Measurements from ENCODE around the gene MRPS27.
A peak's percentile ranks its signal among the peaks of the same experiment; 100 is the strongest.

Gene MRPS27

GRCh38 chr5:72291601-72292000 is 28.4 kb downstream of the MRPS27 start:
- Mint-ChIP-seq H3K4me3 (no peak overlapping the region), H3K36me3 (peaks cover 42 to 69% of the 10 kb centered on the region in 2 donors)
- ATAC-seq (replicated peaks), result no peak

GRCh38 chr5:72290356-72291133 is 29.5 kb downstream of the MRPS27 start:
- Mint-ChIP-seq H3K36me3 (peaks cover 37 to 66% of the 10 kb centered on the region in 2 donors), H3K4me1 (peaks cover 24 to 50% of the 10 kb centered on the region in 2 donors), H3K27ac (peak overlapping the region; percentile 9), H3K4me3 (no peak overlapping the region), H3K9me3 (no peaks in the 10 kb centered on the region), H3K27me3 (no peaks in the 10 kb centered on the region)
- DNase-seq, result no peak
- peak; percentile 76 to 84 for ATAC-seq (replicated peaks)

More at GRCh38 chr5:72291601-72292000, 28.4 kb downstream of the MRPS27 start:
- Mint-ChIP-seq H3K4me1 (peaks cover 28 to 50% of the 10 kb centered on the region in 2 donors), H3K9me3 (no peaks in the 10 kb centered on the region), H3K27ac (no peak overlapping the region), H3K27me3 (no peaks in the 10 kb centered on the region)
- DNase-seq, result no peak

GRCh38 chr5:72288924-72289323 is 31.1 kb downstream of the MRPS27 start:
- H3K27ac Mint-ChIP-seq, result peak overlapping the region; percentile 51
- no peak overlapping the region for H3K4me3 Mint-ChIP-seq
- H3K9me3 Mint-ChIP-seq, result no peaks in the 10 kb centered on the region
- DNase-seq, result no peak
- peaks cover 30 to 56% of the 10 kb centered on the region in 2 donors for H3K36me3 Mint-ChIP-seq
- ATAC-seq (replicated peaks), result no peak
- H3K27me3 Mint-ChIP-seq, result no peaks in the 10 kb centered on the region
- H3K4me1 Mint-ChIP-seq, result peaks cover 27 to 49% of the 10 kb centered on the region in 2 donors

- Mint-ChIP-seq H3K36me3 (peaks cover 32 to 53% of the 10 kb centered on the region in 2 donors), H3K9me3 (no peaks in the 10 kb centered on the region), H3K27me3 (no peaks in the 10 kb centered on the region), H3K27ac (no peak overlapping the region), H3K4me3 (no peak overlapping the region), H3K4me1 (peaks cover 19 to 39% of the 10 kb centered on the region in 2 donors)
- ATAC-seq (replicated peaks), result no peak
- no peak for DNase-seq
Measured at GRCh38 chr5:72286798-72287197, 33.2 kb downstream of the MRPS27 start.

- H3K4me1 Mint-ChIP-seq, result peaks cover 18 to 39% of the 10 kb centered on the region in 2 donors
- no peak overlapping the region for H3K4me3 Mint-ChIP-seq
- no peaks in the 10 kb centered on the region for H3K27me3 Mint-ChIP-seq
- peaks cover 35 to 60% of the 10 kb centered on the region in 2 donors for H3K36me3 Mint-ChIP-seq
- no peaks in the 10 kb centered on the region for H3K9me3 Mint-ChIP-seq
- DNase-seq (no peak), ATAC-seq (replicated peaks) (no peak)
- H3K27ac Mint-ChIP-seq, result no peak overlapping the region
Measured at GRCh38 chr5:72285424-72285821, 34.6 kb downstream of the MRPS27 start.

GRCh38 chr5:72284559-72285423 is 35.2 kb downstream of the MRPS27 start:
- ATAC-seq (replicated peaks) (peak; percentile 38 to 61), DNase-seq (no peak)
- H3K27ac Mint-ChIP-seq, result no peak overlapping the region
- H3K4me3 Mint-ChIP-seq, result no peak overlapping the region
- no peaks in the 10 kb centered on the region for H3K27me3 Mint-ChIP-seq
- no peaks in the 10 kb centered on the region for H3K9me3 Mint-ChIP-seq
- H3K4me1 Mint-ChIP-seq, result peaks cover 12 to 33% of the 10 kb centered on the region in 2 donors
- H3K36me3 Mint-ChIP-seq, result peaks cover 33 to 54% of the 10 kb centered on the region in 2 donors

GRCh38 chr5:72283358-72283757 is 36.7 kb downstream of the MRPS27 start:
- peaks cover 10 to 23% of the 10 kb centered on the region in 2 donors for H3K4me1 Mint-ChIP-seq
- H3K9me3 Mint-ChIP-seq, result no peaks in the 10 kb centered on the region
- DNase-seq, result no peak
- no peak overlapping the region for H3K4me3 Mint-ChIP-seq
- H3K27me3 Mint-ChIP-seq, result no peaks in the 10 kb centered on the region
- H3K27ac Mint-ChIP-seq, result no peak overlapping the region
- ATAC-seq (replicated peaks), result no peak
- peaks cover 28 to 54% of the 10 kb centered on the region in 2 donors for H3K36me3 Mint-ChIP-seq

- H3K4me1 Mint-ChIP-seq, result peaks cover 10 to 23% of the 10 kb centered on the region in 2 donors
- ATAC-seq (replicated peaks), result no peak
- H3K27ac Mint-ChIP-seq, result no peak overlapping the region
- DNase-seq, result no peak
- no peaks in the 10 kb centered on the region for H3K9me3 Mint-ChIP-seq
- peaks cover 29 to 56% of the 10 kb centered on the region in 2 donors for H3K36me3 Mint-ChIP-seq
- H3K27me3 Mint-ChIP-seq, result no peaks in the 10 kb centered on the region
- no peak overlapping the region for H3K4me3 Mint-ChIP-seq
Measured at GRCh38 chr5:72282878-72283277, 37.2 kb downstream of the MRPS27 start.

- H3K4me3 Mint-ChIP-seq, result no peak overlapping the region
Measured at GRCh38 chr5:72281764-72282499, 38.1 kb downstream of the MRPS27 start.

GRCh38 chr5:72281430-72281763 is 38.6 kb downstream of the MRPS27 start:
- H3K4me1 Mint-ChIP-seq, result peaks cover 11 to 23% of the 10 kb centered on the region in 2 donors
- no peak overlapping the region for H3K4me3 Mint-ChIP-seq
- H3K27ac Mint-ChIP-seq, result peak overlapping the region; percentile 2
- ATAC-seq (replicated peaks) (no peak), DNase-seq (no peak)
- H3K36me3 Mint-ChIP-seq, result peaks cover 30 to 56% of the 10 kb centered on the region in 2 donors
- H3K27me3 Mint-ChIP-seq, result no peaks in the 10 kb centered on the region
- peaks cover 0 to 2% of the 10 kb centered on the region in 2 donors for H3K9me3 Mint-ChIP-seq

More at GRCh38 chr5:72281764-72282499, 38.1 kb downstream of the MRPS27 start:
- ATAC-seq (replicated peaks) (no peak), DNase-seq (no peak)
- H3K4me1 Mint-ChIP-seq, result peaks cover 11 to 23% of the 10 kb centered on the region in 2 donors
- H3K27me3 Mint-ChIP-seq, result no peaks in the 10 kb centered on the region
- H3K9me3 Mint-ChIP-seq, result peaks cover 0 to under 1% of the 10 kb centered on the region in 2 donors
- no peak overlapping the region for H3K27ac Mint-ChIP-seq
- H3K36me3 Mint-ChIP-seq, result peaks cover 29 to 56% of the 10 kb centered on the region in 2 donors

GRCh38 chr5:72280581-72281069 is 39.4 kb downstream of the MRPS27 start:
- H3K9me3 Mint-ChIP-seq, result peaks cover 0 to 2% of the 10 kb centered on the region in 2 donors
- H3K27ac Mint-ChIP-seq, result no peak overlapping the region
- no peak for ATAC-seq (replicated peaks)
- H3K36me3 Mint-ChIP-seq, result peaks cover 38 to 60% of the 10 kb centered on the region in 2 donors
- peaks cover 11 to 15% of the 10 kb centered on the region in 2 donors for H3K4me1 Mint-ChIP-seq
- no peak for DNase-seq
- no peak overlapping the region for H3K4me3 Mint-ChIP-seq
- H3K27me3 Mint-ChIP-seq, result no peaks in the 10 kb centered on the region

- peaks cover 0 to 2% of the 10 kb centered on the region in 2 donors for H3K9me3 Mint-ChIP-seq
- H3K27me3 Mint-ChIP-seq, result no peaks in the 10 kb centered on the region
- no peak overlapping the region for H3K27ac Mint-ChIP-seq
- DNase-seq, result no peak
- H3K4me1 Mint-ChIP-seq, result peaks cover 6 to 7% of the 10 kb centered on the region in 2 donors
- H3K4me3 Mint-ChIP-seq, result no peak overlapping the region
- H3K36me3 Mint-ChIP-seq, result peaks cover 44 to 60% of the 10 kb centered on the region in 2 donors
- ATAC-seq (replicated peaks), result no peak
Measured at GRCh38 chr5:72276219-72276752, 43.8 kb downstream of the MRPS27 start.

- Mint-ChIP-seq H3K4me3 (no peak overlapping the region), H3K27me3 (no peaks in the 10 kb centered on the region), H3K36me3 (peaks cover 38 to 56% of the 10 kb centered on the region in 2 donors), H3K27ac (no peak overlapping the region), H3K4me1 (peaks cover 7 to 11% of the 10 kb centered on the region in 2 donors), H3K9me3 (peaks cover 0 to 2% of the 10 kb centered on the region in 2 donors)
- DNase-seq (no peak), ATAC-seq (replicated peaks) (no peak)
Measured at GRCh38 chr5:72273547-72273946, 46.5 kb downstream of the MRPS27 start.

Measured in stimulated activated naive B cell treated with anti-CD40 and anti-IgM and Interleukin-4, amounts not matched to agents 10 μg/mL and 1 μg/mL and 100 μg/mL, for 72 hours (primary cell).